Nucleus accumbens (tissue), 56 donors: ENCODE measurements around the gene NOX5.
"Not testable (repeated sequence)": the region's sequence is repeated elsewhere in the genome, so short reads cannot be mapped to it uniquely, and the experiment has no call there.

Source experiments
- DNase-seq, 56 donors: peaks; one replicate each; lab custom pipeline; 2025; lab: John Stamatoyannopoulos, UW

NOX5 gene, protein sequence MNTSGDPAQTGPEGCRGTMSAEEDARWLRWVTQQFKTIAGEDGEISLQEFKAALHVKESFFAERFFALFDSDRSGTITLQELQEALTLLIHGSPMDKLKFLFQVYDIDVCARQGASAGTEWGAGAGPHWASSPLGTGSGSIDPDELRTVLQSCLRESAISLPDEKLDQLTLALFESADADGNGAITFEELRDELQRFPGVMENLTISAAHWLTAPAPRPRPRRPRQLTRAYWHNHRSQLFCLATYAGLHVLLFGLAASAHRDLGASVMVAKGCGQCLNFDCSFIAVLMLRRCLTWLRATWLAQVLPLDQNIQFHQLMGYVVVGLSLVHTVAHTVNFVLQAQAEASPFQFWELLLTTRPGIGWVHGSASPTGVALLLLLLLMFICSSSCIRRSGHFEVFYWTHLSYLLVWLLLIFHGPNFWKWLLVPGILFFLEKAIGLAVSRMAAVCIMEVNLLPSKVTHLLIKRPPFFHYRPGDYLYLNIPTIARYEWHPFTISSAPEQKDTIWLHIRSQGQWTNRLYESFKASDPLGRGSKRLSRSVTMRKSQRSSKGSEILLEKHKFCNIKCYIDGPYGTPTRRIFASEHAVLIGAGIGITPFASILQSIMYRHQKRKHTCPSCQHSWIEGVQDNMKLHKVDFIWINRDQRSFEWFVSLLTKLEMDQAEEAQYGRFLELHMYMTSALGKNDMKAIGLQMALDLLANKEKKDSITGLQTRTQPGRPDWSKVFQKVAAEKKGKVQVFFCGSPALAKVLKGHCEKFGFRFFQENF

DNA sequence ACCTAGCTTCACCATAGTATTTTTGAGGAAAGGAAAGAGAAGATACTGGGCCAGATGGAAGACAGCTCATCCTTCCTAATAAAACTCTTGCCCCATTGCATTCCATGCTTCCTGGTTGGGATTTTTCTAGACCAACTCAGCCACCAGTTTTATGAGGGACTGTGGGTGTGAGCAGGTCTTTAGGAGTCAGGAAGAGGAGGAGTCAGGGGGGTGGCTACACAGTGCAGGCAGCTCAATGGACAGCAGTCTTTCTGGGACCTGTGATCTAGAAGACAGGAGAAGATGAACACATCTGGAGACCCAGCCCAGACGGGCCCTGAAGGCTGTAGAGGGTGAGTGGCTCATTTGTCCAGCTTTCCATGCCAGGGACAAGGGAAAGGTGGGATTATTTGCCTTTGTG, at the start of gene NOX5:
NOX5 (plus strand) TSS at position 242 of the 400 bp plus-strand sequence; CDS start at position 283, 41 bp downstream.
- DNase-seq, result no peak

DNA sequence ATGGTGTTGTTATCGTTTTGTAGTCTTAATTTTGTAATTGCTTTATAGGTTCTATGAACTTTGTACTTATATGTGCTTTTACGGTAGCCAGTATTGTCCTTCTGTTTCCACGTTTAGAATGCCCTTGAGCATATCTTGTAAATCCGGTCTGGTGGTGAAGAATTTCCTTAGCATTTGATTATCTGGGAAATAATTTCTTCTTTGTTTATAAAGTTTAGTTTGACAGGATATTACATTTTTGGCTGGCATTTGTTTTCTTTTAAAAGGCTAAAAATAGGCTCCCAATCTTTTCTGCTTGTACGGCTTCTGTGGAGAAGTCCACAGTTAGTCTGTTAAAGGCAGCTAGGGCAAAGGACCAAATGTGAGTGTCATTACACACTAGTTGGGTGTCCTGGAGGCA, 47.5 kb upstream of the NOX5 start:
- DNase-seq, result no peak

DNA sequence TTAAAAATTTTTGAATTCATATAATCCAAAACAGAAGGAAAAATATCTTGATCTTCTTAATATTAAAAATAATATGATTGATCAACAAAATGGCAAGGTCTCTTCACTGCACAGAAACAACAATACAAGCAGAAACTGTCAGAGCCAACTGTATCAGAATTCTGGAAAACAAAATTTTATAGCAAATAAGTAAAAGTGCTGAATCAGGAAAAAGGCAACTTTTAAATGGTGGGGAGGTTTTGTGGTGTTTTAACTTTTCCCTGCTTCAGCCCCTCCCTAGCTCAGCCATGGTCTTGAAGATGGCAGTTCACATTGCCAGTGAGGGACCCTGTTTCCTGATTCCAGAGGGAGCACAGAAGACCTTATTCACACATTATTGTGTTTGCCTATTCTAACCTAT, 46.5 kb upstream of the NOX5 start:
- no peak for DNase-seq

DNA sequence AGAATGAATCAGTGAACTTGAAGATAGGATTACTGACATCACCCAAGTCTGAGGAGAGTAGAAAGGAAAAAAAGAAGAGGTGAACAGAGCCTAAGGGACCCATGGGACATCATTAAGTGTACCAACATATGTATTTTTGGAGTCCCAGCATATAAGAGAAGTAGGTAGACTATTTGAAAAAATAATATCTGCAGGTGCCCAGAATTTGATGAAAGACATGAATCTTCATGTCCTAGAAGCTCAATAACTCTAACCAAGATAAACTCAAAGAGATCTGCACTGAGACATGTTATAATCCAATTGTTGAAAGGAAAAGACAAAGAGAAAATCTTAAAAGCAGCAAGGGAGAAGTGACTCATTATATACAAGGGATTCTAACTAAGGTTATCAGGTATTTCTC, 45.2 kb upstream of the NOX5 start:
- no peak for DNase-seq

DNA sequence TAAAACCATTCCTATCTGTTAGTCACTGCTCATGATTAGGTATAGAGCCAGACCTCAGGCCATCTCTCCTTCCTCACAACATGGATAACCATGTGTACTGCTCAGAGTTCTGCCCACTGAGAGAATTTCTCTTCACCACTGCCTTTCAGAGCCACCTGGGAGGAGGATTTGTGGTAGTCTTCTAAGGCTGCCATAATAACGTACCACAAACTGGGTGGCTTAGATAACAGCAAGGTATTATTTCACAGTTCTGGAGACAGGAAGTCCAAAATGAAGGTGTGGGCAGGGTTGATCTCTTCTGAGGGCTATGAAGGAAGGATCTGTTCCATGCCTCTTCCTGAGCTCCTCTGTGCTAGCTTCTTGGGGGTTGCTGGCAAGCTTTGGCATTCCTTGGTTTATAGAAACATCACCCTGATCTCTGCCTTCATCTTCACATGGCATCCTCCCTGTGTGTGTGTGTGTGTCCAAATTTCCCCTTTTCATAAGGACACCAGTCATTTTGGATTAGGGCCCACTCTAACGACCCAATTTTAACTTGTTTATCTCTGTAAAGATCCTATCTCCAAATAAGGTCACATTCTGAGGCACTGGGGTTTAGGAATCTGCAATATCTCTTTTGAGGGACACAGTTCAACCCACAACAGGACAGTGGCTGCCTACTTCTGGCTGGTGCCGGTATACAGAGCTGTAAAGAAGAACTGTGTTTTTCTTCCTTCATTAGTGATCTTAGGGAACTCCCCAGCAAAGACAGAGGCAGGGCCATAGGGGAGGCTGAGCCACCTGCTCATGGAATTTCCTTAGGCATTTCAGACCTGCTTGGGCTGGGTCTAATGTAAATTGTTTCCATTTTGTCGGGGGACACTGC, 42.1 kb upstream of the NOX5 start:
- no peak for DNase-seq

DNA sequence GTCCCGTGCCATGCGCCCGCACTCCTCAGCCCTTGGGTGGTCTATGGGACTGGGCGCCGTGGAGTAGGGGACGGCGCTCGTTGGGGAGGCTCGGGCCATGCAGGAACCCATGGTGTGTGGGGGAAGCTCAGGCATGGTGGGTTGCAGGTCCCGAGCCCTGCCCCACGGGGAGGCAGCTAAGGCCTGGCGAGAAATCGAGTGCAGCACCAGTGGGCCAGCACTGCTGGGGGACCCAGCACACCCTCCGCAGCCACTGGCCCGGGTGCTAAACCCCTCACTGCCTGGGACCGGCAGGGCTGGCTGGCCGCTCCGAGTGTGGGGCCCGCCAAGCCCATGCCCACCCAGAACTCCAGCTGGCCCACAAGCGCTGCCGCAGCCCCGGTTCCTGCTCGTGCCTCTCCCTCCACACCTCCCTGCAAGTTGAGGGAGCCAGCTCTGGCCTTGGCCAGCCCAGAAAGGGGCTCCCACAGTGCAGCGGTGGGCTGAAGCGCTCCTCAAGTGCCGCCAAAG, 38.8 kb upstream of the NOX5 start:
- not testable (repeated sequence) for DNase-seq

DNA sequence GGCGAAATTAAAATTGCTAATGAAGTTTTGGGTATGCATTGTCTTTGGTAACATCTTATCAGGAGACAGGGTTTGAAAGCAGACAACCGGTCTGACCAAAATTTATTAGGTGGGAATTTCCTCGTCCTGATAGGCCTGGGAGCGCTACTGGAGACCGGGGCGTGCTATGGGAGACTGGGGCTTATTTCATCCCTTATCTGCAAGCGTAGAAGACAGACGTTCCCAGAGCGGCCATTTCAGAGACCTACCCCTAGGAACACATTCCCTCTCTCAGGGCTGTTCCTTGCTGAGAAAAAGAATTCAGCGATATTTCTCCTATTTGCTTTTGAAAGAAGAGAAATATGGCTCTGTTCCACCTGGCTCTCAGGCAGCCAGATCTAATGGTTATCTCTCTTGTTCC, 37.1 kb upstream of the NOX5 start:
- DNase-seq, result not testable (repeated sequence)

DNA sequence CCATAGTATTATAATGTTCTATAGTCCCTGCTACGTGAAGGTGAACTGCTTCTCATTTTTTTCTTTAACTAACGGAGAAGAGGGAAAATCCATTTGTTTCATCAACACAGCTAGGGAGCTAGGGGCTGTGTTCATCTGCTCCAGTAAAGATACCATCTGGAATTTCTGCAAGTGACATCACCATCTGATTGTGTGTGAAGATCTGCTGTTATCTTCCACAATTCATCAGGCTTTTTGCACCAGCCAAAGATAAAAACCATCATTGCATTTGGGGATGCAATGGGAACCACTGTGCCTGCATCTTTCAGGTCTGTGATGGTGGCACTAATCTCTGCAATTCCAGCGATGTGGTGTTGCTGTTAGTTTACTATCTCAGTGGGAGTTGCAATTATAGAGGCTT, 35.5 kb upstream of the NOX5 start:
- no peak for DNase-seq

DNA sequence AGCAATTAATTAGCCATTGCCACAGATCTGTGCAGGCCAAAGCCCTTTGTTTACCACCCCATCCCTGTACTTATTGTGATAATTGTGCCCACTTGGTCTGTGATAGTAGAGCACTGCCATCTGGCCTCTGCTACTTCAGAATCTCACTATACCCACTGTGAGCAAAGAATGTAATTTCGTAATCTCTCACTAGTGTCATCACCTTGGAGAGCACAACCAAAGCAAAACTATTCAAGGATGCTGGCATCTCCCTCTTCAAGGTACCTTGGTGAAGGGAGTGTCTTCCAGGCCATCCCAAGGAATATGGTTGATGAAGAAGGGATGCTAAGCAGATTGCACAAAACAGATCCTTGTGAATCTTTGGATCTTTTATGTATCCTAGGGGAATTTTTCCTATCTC, 34.7 kb upstream of the NOX5 start:
- no peak for DNase-seq

DNA sequence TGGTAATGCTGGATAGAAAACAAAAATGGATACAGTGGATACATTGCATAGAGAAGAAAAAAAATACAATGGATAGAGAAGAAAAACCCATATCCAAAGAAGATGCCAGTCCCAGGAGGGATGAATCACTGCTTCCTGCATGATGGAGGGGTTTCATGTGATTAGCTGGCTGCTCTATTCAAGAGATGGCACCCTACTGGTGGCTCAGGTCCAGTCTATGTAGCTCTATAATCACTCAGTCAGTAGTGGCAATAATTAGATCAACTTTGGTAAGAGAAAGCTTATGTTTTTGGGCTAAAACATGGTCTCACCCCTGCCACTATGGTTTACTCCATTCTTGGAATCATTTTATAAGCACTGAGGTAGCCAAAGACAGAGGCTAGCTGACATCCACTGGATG, 33.7 kb upstream of the NOX5 start:
- no peak for DNase-seq

DNA sequence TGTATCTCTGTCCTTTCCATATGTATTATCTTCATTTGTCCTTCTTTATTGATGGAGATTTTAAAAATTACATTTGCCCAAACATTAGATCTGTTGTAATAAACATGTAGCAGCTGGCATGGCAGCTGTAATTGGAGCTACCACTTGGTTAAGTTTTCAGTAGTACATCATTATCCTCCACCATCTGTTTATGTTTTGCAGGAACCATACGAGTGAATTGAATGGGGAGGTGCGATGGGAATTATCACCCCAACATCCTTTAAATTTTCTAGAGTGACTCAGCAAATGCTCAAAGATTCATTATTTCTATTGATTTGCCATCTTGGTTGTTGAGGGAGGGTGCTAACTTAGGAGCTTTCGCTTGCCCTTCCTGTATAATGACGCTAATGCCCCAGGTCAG, 32.6 kb upstream of the NOX5 start:
- no peak for DNase-seq

DNA sequence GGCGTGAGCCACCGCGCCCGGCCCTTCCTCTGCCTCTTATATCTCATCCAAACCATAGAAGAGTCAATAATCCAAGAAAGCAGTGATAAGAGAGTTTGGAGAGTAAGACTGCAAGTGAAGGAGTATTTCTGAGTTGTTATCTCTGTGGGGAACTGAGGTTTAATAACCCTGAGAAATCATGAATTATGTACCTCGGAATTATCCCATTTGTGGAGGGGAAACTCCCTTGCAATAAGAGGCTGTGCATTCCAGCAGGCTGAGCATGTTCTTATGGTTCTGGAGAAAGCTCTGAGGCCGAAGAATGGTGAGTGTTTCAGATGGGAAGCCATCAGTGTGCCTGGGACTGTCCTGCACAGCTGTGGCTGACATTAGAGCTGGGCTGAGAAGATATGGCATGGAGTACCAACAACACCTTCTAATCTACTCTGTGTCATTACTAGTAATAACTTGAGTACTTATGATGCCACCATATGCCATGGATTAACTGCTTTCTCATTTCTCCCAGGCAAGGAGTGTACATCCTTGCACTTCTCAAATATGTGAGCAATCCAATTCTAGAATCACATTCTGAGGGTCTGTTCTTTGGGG, 31.4 kb upstream of the NOX5 start:
- no peak for DNase-seq

DNA sequence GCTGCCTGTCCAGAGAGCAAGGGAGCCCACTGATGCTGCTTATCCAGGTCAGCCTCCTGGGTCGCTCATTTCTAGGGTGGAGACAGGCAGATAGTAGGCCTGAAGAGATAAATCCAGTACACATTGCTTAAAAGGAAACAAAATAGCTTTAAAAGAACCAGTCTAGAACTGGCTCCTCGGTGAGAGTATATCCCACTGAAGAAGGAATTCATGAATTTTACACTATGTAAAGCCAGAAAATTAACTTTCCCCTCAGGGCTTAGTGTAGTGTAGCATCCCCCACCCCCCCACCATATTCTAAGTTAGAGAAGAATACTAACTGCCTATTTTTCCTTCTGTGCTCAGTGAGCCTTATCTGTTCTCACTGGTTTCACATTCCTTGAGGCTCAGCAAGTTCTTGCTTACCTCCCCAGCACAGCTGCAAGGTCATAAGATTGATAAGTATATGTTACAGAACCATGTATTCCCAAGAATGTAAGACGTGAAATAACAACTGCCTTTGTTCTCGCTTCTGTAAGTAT, 30.5 kb upstream of the NOX5 start:
- no peak for DNase-seq

DNA sequence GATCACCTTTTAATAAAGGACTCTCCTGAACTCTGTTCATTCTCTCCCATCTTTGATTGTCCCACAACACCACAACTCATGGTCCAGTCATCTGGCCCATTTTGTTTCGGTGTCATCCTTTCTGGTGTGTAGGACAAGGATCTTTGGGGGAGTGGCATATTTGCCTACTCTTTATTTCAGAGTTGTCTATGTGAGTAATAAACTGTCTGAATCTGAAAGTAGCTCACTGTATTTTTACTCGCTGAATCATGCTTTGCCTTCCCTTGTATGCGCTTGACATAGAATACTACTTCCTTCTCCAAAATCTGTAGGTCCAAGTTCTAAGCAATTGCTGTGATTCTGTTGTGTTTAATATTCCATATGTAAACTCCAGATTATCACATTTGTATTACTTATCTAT, 29.9 kb upstream of the NOX5 start:
- no peak for DNase-seq

DNA sequence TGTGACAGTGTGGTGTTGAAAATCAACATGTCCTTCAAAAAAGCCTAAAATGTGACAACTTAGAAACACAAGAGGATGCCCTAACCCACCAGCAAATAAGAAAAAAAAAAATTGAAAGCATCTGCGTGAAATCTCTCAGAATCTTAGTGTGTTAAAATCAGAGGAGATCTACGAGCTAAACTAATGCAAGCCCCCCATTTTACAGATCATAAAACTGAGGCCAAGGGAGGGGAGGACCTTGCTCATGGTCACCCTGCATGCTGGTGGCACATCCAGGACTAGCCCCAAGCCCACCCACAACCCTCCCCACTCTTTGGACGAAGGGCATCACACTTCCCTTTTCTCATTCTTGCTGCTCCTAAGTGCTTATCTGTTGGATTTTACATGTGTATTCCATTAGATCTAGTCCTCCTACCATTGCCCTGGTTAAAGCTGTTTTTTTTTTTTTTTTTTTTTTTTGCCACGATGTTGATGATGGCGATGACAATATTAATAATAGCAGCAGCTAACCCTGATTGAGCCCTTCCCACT, 29.1 kb upstream of the NOX5 start:
- DNase-seq, result no peak

DNA sequence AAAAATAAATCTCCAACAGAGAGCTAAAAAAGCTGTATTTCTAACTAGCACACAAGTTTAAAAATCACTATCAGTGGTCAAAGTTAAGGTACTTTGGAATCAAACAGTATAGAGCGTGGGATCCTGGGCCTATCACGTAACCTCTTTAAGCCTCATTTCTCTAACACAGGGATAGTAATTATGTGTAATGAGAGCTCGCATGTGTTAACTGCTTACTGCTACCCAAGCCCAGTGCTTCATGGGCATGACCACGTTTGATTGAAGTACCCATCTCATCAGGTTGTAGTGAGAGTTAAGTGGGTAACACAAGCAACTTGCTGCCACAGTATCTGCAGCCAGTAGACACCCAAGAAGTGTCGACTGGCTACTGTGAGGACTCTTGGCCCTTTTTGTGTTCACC, 28.2 kb upstream of the NOX5 start:
- no peak for DNase-seq

DNA sequence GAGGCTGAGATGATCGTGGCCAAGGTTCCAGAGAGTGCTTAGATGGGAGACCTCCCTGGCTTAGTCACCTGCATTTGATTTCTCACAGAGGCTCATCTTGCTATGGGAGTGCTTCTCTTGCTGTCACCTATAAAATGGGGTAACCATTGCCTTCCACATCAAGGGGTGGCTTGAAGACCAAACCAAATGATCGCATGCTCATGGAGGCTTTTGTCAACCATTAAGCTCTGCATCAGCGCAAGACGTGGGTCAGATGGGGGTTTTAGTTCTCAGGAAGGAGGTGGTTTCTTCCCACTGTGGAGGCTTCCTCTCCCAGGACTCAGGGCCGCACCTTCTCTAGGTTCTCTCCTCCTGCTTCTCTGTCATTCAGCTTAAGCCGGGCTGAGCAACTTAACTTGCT, 27.4 kb upstream of the NOX5 start:
- DNase-seq, result no peak

DNA sequence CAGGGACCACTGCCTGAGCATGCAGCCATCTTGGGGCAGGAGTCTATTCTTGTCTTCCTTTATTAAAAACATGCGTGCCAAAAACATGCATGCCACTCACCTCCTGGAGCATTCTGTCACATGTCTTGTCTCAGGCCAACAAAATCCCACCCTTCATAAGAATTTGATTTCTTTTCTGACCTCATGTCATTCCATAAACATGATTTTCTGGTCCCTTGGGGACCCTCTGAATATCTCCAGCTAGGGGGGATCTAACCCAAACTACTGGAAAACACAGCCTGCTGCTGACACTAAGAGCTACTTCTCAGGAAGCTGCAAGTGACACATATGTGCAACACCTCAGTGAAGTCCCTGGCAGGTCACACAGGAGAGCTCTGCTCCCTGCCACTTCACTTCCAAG, 26.8 kb upstream of the NOX5 start:
- DNase-seq, result no peak

DNA sequence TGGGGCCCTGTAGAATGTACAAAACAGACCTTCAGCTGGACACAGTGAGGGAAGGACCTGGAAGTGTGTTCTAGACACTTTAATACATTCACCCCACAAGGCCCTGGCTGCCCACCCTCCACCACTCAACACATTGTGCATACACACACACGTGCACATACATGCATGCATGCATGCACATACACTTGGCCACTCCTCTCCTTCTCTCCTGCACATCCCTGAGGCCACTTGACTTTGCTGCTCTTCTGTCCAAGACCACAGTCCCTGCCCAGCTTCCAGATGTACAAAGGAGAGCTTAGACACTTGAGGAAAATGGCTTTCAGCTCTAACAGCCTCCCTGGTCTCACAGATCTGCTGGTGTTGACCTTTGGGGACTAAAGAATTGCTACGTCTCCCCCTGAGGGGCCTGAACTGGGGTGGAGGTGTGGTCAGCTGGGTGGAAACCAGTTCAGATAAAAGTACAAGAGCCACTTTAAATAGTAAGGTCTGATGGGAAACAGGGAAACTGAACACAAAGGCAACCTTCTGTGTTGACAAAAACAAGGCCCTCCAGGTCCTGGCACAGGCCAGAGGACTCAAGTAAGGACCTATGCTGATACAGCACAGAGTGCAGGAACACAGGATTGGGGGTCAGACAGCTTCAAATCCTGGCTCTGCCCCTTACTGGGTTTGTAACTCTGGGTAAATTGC, 24.8 kb upstream of the NOX5 start:
- DNase-seq, result no peak
